NCI-H524 (cell line): ENCODE results near the gene KANSL1.

Experiments
- DNase-seq, 2 experiments: peaks; one replicate each; lab custom pipeline; 2025; lab: John Stamatoyannopoulos, UW

Gene KANSL1

GRCh38 chr17:45998987-45999899 is 194.0 kb downstream of the KANSL1 start, which contains the start of gene STH:
TSS of gene STH (plus strand) at chr17:45999250. CDS start at chr17:45999280, 30 bp downstream.
- DNase-seq, result no peak

GRCh38 chr17:45997624-45998023 is 195.6 kb downstream of the KANSL1 start:
- no peak for DNase-seq

GRCh38 chr17:45997166-45997565 is 196.1 kb downstream of the KANSL1 start:
- DNase-seq, result no peak

GRCh38 chr17:45996282-45996937 is 196.8 kb downstream of the KANSL1 start:
- no peak for DNase-seq

GRCh38 chr17:45995627-45996270 is 197.5 kb downstream of the KANSL1 start:
- no peak for DNase-seq

- no peak for DNase-seq
These were observed 198.2 kb downstream of the KANSL1 start for GRCh38 chr17:45994987-45995386.

GRCh38 chr17:45993962-45994627 is 199.1 kb downstream of the KANSL1 start:
- no peak for DNase-seq

GRCh38 chr17:45992904-45993303 is 200.3 kb downstream of the KANSL1 start:
- DNase-seq, result no peak

GRCh38 chr17:45992175-45992574 is 201.1 kb downstream of the KANSL1 start:
- no peak for DNase-seq

- DNase-seq, result no peak
These were observed 201.9 kb downstream of the KANSL1 start for GRCh38 chr17:45991341-45991740.

GRCh38 chr17:45990886-45991285 is 202.3 kb downstream of the KANSL1 start:
- DNase-seq, result no peak

- DNase-seq, result no peak
These were observed 203.5 kb downstream of the KANSL1 start for GRCh38 chr17:45989759-45990158.

GRCh38 chr17:45987706-45988105 is 205.5 kb downstream of the KANSL1 start:
- no peak for DNase-seq

GRCh38 chr17:45986056-45986455 is 207.2 kb downstream of the KANSL1 start:
- no peak for DNase-seq

- no peak for DNase-seq
These were observed 207.8 kb downstream of the KANSL1 start for GRCh38 chr17:45985447-45985846.

GRCh38 chr17:45984368-45984767 is 208.9 kb downstream of the KANSL1 start:
- DNase-seq, result no peak

GRCh38 chr17:45983614-45984310 is 209.5 kb downstream of the KANSL1 start:
- no peak for DNase-seq

- no peak for DNase-seq
These were observed 210.2 kb downstream of the KANSL1 start for GRCh38 chr17:45982791-45983613.

GRCh38 chr17:45981306-45981705 is 211.9 kb downstream of the KANSL1 start:
- DNase-seq, result no peak

GRCh38 chr17:45980855-45981254 is 212.4 kb downstream of the KANSL1 start:
- no peak for DNase-seq
